DMS53 (cell line): ENCODE measurements around the gene SH3RF3.

Experiments used
- DNase-seq: peaks from one replicate; lab custom pipeline; 2025; lab: John Stamatoyannopoulos, UW

SH3RF3 gene

DNA sequence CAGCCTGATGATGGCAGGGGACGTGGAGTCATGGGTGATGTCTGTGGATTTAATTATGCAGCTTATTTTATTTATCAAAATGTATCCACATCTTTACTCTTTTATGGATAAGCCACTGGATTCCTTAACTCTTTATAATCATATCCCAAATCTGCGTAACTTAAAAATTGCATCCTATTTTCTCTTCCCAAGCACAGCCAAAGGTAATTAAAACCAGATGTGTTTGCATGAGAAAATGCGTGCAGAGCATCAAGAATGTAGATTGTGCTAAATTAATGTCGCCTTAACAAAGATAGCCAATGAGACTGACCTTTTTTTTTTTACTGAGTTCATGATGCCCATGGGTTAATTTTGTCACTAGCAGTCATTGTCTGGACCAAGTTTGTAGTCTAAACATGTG, 10.0 kb downstream of the SH3RF3 start:
- DNase-seq: no peak

DNA sequence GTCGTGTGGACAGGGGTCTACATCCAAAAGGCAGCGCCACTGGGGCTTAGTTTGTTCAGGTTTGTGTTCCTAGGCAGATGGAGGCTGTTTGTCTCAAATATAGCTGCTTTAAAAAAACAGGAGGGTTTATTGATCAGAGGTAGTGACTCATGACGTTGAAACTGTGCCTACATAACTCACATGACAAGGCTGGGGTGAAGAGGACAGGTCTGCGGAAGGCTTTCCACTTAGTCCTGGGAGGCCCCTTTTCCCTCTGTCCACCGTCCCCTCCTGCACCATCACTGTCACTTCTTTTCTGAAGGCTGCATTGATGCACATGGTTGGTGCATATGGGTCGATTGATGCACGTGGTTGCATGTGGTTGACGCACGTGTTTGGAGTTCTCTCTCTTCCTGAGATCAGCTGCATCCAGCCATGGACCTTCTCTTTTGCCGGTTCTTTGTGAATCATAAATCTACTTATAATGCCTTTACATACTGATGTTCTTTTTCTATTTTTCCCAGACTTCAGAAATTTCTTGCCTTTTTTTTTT, 10.9 kb downstream of the SH3RF3 start:
- DNase-seq: no peak

DNA sequence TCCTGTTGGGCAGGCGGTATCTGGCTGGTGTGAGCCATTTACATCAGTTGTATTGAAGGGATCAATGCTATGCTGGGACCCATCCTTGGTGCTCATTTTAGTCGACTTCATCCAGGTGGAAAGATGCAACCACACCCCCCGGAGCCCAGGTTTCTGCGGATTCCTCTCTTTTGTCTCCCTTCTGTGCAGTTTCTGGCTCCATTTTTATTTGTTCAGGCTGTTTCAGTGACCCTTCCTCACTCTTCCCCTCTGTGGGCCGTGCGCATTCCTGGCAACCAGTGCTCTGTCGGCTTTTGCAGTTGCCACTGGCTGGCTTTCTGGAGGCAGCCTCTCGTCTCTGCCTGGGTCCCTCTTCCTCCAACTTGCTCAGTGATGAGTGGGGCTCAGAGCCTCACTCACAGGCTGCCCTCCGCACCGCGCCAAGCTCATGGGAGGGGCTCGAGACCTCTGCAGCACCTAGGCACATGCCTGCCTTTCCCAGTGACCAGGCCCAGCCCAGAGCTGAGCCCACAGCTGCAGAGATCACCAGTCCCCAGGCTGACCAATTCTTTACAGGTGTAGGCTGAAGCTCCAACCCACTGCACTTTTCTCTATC, 12.1 kb downstream of the SH3RF3 start:
- DNase-seq: no peak

DNA sequence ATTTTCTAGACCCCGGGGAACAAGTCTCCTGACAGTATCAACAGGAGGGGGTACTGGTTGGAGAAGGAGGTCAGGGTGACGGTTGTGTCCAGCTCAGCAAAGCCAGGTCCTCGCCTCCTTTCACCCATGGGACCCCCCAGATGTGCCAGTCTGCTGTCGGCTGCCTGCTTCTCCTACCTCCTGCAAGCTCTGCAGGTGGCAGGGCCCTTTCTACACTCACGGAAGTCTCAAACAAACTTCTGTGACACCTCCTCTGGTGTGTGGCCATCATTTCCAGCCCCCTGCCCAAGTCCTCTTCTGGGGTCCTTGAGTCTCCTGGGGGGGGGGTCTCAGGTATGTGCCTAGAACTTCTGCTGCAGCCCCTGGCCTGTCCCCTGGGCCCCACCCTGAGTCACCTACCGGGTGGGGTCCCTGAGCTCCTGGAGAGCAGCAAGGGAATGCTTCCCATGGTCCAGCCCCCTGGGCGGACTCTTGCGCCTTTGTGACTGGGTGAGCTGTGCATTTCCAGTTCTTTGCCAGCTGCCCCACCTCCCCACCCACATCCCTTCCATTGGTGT, 12.8 kb downstream of the SH3RF3 start:
- DNase-seq: no peak

DNA sequence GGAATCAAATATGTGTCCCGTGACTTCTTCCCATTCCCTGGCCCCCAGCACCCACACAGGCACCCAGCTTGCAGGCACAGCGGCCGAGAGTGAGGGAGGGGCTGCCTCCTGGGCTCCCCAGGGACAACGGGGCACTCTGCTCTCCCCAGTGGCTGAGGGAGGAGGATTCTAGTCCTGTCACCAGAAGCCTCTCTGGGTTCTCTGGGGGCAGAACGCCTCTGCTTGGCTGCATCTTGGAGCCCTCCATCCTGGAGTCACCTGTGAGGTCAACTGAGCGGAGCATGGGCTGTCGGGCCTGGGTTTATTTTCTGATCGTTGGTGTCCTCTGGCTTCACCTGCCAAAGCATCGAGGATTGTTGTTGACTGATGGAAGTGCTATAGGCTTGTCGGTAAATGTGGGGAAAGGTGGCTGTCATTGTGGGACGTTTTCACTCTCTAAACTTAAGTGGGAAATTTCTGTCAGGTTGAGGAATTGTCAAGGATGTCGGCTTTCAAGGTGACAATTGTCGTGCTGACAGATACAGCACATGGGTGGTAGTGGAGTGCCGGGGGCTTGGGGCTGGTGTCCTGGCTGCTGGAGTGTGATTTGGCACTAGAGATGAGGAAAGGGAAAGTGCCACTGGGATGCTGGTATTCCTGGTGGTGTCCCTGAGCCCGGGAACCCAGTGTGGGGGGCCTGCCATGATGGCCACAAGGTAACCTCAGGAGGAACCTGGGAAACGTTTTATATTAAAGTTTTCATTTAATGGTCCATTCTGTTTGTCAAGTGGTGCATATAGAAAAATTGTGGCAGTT, 13.6 kb downstream of the SH3RF3 start:
- no peak for DNase-seq

DNA sequence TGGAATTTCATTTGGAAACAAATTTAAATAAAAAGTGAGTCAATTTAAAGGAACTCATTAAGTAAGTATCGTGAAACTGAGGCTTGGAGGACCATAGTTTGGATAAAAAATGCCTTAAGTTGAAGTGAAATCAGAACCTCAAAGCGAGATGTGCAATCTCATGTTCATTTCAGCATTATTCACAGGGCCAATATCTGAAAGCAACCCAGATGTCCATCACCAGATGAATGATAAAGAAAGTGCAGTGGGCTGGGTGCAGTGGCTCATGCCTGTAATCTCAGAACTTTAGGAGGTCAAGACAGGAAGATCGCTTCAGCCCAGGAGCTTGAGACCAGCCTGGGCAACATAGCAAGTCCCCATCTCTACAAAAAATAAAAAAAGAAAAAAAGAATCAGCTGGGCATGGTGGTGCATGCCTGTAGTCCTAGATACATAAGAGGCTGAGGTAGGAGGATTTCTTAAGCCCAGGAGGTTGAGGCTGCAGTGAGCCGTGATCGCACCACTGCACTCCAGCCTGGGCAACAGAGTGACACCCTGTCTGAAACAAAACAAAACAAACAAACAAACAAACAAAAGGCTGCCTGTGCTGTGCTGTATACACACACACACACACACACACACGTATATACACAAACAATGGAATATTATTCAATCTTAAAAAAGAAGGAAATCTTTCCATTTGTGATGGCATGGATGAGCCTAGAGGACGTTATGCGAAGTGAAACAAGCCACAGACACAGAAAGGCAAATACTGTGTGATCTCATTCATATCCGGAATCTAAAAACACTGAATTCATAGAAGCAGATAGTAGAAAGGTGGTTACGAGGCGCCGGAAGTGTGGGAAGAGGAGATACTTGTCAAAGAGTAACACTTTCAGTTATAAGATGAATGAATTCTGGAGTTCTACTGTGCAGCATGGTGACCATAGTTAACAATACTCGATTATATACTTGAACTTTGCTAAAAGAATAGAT, 14.5 kb downstream of the SH3RF3 start:
- DNase-seq: no peak

DNA sequence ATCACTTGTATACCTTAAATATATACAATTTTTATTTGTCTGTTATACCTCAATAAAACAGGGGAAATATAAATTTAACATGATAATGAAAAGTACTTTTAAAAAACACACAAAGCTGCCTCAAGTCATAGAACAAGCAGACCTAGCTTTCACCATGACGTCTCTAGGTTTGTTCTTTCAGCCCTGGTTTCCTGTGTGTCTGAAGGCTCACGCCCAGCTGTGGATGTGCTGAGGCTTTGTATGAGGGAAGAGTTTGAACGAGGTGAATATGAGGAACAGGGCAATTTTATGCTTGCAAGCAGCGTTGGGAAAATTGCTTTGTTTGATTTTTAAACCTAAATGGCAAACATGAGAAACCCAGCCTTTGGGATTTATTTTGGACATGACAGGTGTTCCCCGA, 15.3 kb downstream of the SH3RF3 start:
- no peak for DNase-seq

DNA sequence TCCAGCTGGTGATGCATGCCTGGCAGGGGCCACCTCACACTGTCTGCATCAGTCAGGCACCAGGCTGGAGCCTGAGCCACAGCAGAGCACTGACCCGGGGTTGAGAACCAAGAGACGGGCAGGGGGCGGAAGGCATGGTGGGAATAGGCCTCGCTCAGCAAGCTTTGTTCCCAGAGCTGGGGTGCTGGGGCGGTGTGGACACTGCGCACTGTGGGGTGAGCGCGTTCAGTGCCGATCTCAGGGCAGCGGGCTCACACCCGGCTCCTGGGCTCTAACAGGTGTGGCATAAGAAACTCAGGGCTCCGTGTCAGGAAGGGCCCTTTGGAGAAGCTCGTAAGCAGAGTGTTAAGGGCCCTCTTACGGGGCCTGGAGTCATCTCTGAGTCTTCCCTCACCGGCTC, 15.7 kb downstream of the SH3RF3 start:
- no peak for DNase-seq

DNA sequence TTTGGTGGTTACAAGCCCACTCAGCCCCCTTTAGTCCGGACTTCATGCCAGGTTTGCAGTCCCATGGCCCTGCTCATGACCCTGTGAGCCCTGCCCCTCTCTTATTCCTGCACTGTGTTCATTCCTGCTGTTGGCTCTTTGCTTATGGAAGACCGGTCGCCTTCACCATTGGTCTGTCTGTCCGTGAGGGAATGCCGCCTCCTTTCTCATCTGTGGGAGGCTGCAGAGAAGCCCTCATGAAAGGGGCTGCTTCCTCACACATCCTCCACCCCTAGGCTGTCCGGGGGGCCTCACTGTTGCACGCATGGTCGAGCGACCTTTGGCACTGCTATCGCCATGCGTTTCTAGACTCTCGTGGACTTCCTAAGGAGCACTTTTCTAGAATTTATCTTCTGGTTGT, 16.3 kb downstream of the SH3RF3 start:
- no peak for DNase-seq

DNA sequence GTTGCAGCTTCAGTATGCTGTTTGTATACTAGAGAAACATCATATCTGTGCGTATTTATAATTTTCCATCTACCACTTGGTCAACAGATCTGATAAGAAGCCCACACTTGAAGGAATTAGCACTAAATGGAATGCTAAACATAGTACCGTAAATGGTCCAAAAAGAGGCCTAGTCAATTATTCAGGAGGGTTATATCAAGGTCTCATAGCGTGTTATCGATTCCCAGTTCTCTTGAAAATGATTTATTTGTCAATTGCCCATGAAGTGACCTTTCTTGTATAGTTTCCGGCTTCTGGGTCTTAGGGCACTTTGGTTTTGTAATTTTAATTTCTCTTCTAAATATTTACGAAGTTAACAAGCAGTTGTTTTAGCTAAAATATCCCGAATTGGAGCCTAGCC, 18.4 kb downstream of the SH3RF3 start:
- no peak for DNase-seq

DNA sequence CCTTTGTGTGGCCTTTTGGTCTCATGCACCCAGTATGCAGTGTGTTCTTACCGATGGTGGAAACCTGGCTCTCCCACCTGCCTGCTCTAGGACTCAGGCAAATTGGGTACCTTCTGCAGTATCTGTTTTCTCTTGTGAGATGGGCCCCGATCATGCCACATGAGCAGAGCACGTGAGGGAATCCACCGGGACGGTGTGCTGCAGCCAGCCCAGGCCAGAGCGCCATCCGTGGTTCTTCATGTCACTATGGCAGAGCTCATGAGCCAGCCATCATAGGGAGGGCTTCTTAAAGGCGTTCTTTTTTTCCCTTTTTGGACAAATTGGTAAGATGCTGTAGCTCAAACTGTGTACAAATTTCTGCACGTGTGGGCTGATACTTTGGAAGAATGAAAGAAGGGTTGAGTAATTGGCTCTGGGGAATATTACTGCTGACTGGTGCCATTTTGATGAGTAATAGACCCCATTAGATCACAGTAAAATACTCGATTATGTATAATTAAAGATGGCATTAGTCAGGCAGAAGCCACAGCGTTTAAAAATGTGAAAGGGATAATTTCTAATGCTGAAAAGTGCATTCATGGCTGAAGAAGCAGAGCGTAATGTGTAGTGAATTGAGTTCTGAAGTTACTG, 19.2 kb downstream of the SH3RF3 start:
- DNase-seq: no peak

DNA sequence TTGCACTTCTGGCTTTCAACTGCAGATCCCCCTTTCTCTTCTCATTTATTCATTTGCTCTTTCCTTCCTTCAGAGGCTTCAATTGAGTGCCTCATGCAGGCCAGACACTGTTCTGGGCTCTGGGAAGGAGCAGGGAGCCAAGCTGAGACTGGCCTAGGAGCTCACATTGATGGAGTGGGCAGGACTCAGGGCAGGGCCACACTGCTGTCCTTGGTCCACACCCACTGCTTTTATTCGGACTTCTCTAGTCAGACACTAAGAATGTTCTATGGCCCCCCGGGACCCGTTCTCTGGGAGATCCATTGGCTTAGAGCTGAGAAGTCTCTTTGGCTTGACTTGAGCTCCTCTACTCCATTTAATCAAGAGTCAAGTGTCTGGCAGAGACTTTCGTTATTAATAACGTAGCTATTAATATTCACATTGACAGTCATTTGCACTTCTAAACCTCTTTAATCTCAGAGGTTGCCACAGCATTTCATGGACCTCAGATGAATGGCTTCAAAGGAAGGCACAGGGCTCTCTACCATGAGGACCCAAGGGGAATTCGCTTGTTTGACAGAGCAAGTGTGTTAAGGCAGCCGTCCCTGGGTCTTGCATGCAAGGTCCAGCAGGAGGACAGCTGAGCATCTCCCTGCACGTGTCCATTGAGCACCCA, 20.1 kb downstream of the SH3RF3 start:
- no peak for DNase-seq

DNA sequence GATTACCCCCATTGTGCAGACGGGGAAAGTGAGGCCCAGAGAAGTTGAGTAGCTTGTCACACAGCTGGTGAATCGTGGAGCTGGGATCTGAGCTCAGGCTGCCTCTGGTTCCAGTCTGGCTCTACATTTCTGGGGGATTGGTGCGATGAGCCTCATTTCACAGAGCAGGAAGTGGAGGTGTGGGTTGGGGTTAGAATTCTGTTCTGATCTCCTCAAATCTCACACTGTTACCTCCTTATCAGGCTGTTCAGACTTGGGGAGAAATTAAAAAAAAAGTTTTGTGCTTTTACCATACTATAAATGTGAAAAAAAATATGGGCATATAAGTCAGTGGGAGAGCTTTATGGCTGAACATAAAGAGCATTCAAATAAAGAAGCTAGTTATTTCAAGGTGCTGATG, 21.6 kb downstream of the SH3RF3 start:
- DNase-seq: no peak

DNA sequence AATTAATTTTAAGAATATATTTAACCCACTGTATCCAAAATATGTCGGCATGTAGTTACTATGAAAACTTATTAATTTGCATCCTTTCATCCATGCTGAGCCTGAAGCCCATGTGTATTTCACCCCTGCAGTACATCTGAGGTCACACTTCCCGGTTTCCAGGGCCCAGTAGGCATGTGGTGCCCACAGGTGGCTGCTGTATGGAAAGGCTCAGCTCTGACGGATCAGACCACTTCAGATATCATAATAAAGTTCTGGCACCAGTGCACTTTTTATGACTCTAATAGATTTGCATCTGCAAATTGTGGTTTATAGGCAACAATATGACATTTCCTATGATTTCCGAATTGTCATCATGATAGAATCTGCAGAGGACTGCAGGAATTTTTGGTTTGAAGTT, 22.5 kb downstream of the SH3RF3 start:
- peak; percentile 42 for DNase-seq

DNA sequence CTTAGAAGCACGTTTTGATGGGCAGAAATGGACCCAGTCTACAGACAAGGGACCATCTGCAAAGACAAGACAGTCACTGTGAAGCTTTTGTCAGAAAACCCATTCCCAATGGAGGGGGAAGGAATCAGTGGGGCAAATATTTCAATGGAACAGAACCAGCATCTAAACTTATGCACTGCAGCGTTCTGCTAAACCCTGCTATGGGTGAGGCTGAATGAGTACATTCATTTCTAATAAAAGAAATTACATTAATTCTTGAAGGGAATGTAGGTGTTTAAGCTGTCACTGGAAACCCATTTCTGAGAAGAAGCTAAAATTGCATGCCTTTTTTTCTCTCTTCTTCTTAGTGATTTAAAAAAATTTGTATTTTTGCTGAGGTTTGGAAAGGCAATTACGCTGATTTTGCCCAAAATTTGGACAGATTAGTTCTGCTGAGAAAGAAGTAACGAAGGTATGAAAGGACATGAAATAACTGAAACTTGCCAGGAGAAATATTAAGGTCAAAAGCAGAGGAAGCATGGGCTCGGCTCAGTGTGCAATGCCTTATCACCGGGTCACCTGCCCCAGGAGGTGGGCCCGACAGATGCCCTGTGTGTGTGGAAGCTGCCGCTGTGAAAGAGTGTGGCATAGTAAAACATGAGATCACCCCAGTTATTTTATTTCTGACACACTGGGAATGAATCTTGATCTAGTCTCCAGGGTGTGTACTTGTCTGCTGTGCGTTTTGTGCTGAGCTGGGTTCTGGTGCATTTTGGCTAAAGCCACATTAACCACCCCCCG, 24.2 kb downstream of the SH3RF3 start:
- no peak for DNase-seq

DNA sequence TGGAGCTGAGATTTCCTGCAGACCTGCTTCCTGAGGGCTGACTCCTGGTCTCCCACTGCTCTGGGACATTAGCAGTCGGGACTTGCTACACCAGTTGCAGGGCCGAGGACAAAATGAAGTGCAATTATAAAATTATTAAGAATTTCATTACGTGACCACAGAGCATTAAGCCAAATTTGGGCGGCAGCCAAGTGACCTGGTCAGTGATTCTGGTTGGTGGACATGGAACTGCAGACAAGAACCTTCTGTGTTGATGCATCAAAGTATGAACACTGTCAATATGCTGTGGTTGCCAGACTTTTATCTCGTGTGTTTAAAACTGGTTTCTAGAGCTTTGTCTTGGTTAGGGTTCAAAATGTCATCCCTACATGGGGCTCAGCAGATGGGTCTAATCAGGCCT, 24.8 kb downstream of the SH3RF3 start:
- no peak for DNase-seq

DNA sequence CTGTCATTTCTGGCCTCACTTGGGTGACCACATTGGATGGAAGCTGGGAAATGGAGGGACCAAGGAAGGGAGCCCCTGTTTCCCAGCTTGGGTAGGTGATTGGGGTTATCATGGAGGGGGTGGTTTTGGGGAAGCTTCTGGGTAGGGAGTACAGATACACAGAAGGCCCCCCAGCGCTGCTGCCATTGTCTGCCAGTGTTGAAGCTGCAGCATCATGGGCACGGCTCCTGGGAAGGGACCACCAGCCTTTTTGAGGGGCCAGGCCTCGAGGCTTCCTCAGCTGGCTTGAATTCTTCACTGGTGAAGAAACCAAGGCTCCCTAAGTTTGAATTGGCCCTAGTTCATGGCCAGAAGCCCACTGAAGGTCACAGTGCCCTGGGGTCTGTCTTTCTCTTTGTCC, 25.2 kb downstream of the SH3RF3 start:
- no peak for DNase-seq

DNA sequence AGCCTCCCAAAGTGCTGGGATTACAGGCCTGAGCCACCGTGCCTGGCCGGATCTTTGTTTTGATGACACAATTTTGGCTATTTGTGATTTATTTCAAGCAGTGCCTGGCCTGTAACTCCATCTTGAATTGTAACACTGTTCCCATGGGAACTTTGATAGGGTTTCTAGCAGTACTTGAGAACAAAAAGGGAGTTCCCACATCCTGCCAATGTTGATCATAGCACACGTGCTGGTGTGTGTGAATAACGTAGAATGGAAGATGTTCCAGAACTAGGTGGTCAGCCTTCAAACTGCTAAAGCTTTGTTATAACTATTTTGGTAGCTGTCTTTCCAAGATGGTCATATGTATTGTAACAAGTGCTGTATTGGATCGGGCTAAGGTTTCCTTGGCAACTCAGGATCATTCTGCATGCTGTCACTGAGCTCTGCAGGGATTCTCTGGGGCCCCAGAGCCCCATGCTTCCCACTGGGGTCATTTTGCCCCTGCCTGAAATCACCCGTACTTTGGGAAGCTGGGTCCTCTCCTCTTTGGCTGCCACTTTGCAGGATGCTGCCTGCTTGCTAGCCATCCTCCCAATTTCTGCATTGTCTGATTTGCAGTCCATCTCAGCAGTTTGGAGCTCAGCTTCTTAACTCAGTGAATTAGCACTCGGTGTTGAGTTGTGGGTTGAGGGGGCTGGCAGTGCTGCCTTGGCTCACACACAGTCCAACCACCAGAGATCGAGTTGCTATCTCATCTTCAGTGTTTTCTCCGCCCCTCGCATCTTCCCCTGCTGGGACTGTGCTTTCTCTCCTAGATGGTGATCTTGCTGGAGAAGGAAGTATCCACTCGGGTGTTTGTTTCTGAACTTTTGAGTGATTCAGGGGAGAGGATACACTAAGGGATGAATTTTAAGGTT, 26.8 kb downstream of the SH3RF3 start:
- peak; percentile 46 for DNase-seq

DNA sequence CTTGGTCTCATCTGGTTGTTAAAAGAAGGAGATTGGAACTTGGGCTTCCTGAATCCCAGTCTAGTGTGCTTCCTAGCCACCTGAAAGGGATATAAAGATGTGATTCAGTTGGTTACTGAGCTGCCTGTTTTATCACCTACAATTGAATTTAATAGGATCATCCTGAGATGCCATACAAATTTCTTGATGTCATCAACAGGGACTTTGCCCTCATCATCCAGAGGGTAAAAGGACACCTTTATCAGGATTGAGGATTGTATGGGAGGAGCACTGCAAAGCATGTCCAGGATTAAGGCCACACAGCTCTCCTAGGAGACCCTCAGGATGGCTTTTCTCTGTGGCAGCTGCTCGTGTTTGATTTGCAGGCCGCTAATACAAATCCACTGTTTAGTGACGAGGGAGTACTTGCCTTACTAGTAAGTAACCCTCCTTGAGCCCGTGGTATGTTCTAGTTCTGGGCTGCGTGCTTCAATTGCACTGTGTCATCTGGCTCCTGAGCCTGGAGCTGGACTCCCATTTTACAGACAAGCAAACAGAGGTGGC, 28.6 kb downstream of the SH3RF3 start:
- no peak for DNase-seq
